NCI-H2171 treated with DMSO at 0.1 percent for 48 hours (cell line): Measurements from ENCODE around the gene MRAP.
"Not testable (repeated sequence)": the region's sequence is repeated elsewhere in the genome, so short reads cannot be mapped to it uniquely, and the experiment has no call there.

Experiments
- DNase-seq: peaks from one replicate; lab custom pipeline; 2025; lab: John Stamatoyannopoulos, UW

Gene MRAP

GRCh38 chr21:32300117-32300681 lies 1.5 kb downstream of the MRAP start:
- DNase-seq: no peak

DNA sequence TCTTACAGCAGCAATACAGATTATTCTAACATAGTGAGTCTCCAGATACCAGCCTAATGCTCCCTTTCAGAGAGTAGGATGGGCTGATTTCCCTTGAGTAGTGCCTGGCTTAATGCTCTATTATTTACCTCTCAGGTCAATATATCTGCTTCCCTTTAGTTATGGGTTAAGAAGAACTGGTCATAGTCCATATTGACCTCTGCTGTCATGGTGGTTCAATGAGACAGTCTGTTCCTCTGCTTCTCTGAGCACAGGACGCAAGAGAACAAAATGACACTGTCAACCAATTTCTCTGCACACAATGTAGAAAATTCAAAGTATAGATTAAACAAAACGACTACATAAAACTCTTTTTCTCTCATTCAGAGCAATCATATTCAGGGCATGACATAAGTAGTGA lies 2.9 kb downstream of the MRAP start:
- no peak for DNase-seq

GRCh38 chr21:32302560-32302959 lies 3.9 kb downstream of the MRAP start:
- DNase-seq: no peak

DNA sequence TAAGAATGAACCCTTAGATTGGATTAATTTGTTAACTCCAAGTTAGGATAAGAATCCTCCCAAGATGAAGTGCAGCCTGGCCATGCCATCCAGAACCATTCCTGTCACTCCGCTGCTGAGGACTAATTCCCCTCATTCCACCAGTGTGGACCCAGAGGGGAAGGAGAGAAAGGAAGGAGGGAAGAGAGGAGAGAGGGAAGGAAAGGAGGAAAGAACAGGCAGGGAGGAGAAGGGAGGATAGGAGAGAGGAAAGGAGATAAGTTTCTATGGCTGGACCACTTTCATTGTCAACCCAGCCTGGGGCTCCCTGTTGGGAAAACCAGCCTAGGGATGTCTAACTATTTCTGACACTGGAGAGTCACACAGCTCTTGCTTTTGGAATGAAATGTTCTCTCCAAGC lies 4.7 kb downstream of the MRAP start:
- no peak for DNase-seq

DNA sequence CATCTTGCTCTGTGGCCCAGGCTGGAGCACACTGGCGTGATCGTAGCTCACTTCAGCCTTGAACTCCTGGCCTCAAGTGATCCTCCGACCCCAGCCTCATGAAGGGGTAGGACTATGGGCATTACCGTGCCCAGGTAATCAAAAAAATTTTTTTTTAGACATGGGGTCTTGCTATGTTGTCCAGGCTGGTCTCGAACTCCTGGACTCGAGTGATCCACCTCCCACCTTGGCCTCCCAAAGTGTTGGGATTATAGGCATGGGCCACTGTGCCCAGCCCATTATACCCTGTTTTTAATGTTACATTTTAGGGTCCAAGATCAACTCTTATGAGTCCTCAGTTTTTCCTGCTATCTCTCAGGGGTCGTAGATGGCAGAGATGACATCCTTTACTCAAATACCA lies 6.3 kb downstream of the MRAP start:
- no peak for DNase-seq

GRCh38 chr21:32306021-32306780 lies 7.5 kb downstream of the MRAP start:
- DNase-seq: no peak

- no peak for DNase-seq
Measured at GRCh38 chr21:32307706-32308105, 9.1 kb downstream of the MRAP start.

DNA sequence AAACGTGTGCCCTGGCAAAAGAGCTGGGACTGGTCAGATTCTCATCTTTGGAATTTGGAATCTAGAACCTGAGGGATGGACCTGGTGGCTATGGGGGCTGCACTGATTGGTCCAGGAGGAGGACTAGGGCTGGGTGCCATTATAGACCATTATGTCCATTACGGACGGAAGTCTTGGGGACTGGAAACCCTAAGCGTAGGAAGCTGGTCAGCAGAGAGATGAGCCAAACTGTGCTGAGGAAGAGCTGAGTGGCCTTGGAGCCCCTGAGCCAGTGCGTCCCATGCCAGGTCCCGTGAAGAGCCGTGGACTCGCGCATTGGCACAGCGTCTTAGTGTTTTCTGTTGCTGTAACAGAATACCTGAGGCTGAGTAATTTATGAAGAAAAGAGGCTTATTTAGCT lies 10.0 kb downstream of the MRAP start:
- no peak for DNase-seq

- DNase-seq: no peak
Measured at GRCh38 chr21:32309906-32310460, 11.3 kb downstream of the MRAP start.

- not testable (repeated sequence) for DNase-seq
Measured at GRCh38 chr21:32310976-32311375, 12.3 kb downstream of the MRAP start.

DNA sequence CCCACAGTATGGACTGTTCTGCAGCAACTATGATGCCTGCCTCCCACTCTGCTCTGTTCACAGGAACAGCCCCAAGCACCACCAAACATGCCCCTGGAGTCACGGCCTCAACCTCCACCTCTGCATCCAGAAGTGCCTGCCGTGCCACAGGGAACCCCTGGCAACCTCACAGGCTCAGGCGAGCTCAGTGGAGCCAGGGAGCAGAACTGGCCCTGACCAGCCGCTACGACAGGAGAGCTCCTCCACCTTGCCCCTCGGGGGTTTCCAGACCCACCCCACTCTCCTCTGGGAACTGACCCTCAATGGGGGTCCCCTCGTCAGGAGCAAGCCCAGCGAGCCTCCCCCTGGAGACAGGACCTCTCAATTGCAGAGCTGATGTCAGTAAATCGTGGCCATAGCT lies 13.0 kb downstream of the MRAP start:
- DNase-seq: no peak

GRCh38 chr21:32312326-32312725 lies 13.7 kb downstream of the MRAP start:
- DNase-seq: no peak

DNA sequence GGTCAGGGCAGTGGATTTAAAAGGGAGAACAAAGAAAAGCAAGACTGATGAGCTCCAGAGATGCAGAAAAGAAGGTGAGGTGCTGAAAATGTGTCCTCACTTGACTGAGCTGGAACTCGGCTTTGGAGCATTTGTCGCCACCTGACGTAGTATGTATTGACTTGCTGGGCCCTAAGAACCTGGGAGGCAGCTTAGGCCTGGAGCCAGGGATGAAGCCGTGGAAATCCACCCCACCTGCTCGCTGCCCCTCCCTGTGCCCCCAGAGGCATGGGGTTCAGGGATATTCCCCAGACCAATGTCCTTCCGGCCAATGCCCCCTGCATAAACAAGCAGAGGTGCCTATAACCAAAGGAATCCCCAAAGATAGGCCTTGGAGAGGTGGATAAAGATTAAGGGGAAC lies 14.3 kb downstream of the MRAP start:
- DNase-seq: no peak

GRCh38 chr21:32314806-32315205 lies 16.2 kb downstream of the MRAP start:
- DNase-seq: no peak

DNA sequence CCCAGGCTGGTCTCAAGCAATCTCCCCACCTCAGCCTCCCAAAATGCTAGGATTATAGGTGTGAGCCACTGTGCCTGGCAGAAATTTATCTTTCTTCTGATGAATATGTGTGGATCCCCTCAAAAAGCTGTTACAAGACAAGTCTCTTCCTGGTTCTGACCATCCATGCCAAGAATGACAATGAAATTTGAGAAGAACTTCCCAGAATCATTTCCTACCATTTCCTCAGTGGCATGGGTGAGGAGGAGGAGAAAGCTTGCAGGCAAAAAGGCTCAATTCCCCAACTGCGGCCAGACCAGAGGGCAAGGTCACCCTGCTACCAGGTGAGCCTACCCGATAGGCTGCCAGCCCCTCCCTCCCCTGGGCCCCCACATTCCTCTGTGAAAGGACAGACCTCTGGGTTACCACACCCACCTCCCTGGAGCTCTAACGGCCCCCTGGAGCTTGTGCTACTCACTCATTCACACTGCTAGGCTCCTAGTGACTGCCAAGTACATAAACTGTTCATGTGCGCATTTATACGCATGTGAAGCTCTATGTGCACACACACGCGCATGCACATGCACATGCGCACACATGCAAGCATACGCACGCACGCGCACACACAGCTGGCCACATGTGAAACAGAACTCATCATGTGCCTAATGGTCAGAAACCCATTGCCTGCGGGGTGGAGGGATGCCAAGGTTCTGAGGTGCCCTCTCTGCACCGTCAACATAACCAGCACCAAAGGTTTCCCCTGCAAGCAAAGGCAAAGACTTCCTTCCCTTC lies 17.0 kb downstream of the MRAP start:
- no peak for DNase-seq

GRCh38 chr21:32316361-32317215 lies 17.9 kb downstream of the MRAP start:
- no peak for DNase-seq

DNA sequence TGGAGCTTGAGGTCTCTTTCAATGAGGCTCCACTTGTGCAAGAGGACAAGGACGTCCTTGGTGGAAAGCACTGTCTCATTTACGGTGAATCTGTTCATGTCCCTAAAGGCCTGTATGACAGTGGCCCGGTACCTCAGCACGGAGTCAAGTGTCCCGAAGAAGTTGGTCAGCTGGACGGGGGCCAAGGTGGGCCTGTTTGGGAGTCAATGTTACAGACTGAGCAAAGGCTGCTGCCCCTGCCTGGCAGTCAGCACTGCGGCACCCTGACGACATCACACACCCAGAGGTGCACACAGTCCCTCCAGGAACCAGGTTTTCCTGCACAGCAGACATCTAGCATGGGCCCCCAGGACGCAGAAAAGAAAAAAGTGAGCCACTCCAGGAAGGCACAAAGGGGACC lies 19.1 kb downstream of the MRAP start:
- no peak for DNase-seq

DNA sequence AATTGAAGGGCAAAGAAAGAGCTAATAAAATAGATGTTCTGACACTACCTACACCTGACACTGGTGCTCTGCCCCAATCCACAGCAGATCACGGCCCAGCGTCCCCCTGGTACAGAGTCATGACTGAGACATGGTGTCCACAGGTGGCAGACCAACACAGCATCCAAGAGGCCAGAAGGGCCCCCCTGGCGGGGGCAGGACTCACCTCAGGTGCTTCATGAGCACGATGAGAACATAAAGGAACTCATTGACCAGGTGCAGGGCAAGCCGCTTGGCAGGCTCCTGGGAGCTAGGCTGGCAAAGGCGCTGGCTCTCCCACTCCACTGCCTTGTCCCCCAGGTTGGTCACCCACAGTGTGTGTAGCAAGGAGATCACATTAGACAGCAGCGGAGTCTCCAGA lies 20.4 kb downstream of the MRAP start:
- no peak for DNase-seq

DNA sequence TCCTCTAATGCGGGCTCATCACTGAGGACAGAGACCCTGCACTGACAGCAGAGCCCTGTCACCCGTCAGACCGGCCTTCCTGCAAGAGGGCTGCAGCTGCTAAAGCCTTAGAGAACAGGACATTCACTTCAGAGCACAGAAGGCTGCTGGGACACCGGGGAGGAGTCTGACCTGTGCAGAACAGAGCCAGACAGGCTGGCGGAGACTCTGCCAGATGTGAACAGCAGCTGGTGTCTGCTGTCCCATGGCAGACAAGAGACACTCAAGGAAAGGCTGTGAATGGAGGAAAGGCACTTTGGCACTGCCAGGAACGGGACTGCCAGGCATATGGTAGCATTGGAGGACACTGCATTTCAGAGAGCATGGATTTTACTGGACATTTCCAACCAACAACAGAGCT lies 21.4 kb downstream of the MRAP start:
- no peak for DNase-seq

GRCh38 chr21:32320726-32321125 lies 22.1 kb downstream of the MRAP start:
- DNase-seq: no peak

DNA sequence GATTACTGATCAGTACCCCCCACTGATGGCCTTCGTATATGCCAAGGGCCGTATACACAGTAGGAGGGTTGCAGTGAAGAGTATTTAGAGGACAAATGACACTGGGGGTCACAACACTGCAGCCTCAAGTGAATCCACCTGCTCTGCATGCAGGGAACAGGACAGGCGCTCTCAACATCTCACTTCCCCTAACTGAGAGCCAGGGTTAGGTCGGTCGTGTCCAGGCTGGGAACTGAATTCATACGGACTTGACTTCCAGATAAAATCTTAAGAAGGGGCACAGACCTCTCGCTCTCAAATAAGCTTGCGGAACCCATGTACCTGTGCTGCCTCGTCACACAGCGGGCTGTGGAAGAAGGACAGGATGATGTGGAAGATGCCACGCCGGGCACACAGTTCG lies 22.8 kb downstream of the MRAP start:
- no peak for DNase-seq

DNA sequence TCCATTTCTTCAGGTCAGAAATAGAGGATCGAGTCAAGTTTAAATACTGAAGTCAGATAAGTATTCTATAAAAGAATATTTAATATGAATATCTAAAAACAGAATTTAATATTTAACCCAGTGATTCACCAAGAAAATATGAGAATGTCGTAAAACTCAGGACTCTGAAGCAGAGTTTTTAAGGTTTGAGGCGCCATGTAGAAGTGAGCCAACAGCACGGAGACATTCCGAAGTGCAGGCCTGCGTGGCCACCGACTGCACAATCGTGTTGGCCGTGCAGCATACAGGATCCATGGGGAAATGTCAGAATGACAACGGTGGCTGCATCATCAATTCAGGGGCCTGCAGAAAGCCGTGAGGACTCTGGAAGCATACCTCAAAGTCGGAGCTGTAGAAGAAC lies 23.4 kb downstream of the MRAP start:
- DNase-seq: no peak
